AG08395 (cell line): ENCODE data around the gene BRINP1.

Experiments
- DNase-seq: peaks from one replicate; pipeline ENCODE4 v3.0.0; 2012; ENCODE audit warnings: mixed read lengths, low spot score

BRINP1 gene

DNA sequence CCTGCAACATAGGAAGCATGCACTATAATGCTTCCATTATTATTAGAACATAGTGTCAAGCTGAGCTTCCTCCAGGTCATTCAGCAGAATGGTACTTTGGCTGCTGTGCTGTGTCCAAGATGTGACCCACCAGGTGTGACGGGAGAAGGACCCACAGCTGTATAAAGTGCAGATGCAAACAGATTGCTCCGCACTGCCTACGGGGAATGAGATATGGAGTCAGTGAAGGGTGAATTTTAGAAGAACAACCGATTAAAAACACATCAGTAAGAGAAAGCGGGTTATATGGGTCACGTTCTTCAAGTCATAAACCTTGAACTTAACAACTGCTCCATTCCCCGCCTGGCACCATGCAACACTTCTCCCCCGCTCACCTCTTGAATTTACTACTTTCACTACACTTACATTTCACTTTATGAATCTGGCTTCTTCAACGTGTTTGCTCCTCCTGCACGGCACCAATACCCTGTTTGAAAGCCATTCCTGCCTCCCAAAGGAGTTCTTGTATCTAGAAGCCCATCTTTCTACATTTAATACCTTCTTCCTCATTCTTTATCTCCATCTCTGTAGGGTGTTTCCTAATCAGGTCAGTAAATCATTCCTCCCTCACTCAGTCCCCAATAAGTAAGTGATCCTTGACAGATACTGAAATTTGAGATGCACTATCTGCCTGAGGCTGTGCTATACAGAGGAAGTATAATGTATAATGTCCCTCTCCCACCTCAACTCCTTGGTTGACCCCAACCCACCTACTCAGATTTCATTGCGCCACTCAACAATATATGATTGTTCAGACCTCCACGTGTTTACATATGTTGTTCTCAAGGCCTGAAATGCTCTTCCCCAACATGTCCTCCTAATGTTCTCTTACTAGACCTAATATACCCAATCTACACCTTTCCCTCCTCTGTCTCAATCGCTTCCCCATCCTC lies 25.9 kb downstream of the BRINP1 start:
- no peak for DNase-seq

DNA sequence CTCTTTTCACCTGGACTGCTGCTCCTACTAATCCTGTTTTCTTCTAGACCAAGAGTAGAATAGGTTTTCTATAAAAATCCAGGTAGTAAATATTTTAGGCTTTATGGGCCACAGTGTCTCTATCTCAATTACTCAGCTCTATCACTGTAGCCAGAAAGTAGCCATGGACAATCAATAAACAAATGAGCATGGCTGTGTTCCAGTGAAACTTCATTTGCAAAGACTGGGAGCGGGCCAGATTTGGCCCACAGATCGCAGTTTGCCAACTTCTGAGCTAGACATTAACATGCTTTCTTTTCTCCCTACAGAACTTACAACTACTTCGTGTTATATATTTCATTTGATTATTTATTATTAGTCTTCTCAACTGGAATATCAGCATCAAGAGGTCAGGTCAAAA lies 30.2 kb downstream of the BRINP1 start:
- DNase-seq: no peak

DNA sequence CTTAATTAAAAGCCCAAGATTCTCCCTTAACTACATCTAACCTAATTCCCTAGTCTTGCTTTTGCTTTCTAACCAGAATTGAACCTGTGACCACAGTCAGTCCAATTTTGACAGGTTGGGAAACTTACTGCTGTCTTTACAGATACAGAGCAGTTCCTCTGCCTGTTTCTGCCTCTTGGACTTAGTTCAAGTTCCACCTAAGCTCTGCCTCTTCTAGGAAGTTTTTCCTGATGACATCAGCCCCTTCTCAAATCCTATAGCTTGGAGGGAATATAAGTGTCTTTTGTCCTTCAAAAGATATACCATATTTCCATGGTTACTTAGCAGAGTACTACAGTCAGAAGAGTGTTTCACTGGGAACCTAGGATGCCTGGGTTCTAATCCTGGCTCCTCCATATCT lies 31.7 kb downstream of the BRINP1 start:
- DNase-seq: no peak

DNA sequence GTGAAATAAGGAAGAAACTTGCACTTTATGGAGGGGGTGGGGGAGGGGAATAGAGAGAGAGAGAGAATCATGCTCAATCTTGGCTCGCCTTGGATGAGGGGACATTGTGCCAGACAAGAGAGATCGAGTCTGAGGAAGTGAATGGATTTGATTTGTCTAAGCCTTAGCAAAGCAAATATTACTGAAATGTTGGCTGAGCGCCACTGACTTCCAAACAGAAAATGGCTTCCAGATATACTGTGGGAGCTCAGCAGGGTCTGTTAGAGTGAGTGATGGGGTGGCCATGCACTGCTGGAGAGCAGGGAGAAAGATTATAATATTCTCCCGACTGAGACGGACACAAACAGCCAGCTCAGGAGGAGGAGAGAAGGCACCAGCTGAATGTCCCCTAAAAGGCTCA lies 34.5 kb downstream of the BRINP1 start:
- no peak for DNase-seq

DNA sequence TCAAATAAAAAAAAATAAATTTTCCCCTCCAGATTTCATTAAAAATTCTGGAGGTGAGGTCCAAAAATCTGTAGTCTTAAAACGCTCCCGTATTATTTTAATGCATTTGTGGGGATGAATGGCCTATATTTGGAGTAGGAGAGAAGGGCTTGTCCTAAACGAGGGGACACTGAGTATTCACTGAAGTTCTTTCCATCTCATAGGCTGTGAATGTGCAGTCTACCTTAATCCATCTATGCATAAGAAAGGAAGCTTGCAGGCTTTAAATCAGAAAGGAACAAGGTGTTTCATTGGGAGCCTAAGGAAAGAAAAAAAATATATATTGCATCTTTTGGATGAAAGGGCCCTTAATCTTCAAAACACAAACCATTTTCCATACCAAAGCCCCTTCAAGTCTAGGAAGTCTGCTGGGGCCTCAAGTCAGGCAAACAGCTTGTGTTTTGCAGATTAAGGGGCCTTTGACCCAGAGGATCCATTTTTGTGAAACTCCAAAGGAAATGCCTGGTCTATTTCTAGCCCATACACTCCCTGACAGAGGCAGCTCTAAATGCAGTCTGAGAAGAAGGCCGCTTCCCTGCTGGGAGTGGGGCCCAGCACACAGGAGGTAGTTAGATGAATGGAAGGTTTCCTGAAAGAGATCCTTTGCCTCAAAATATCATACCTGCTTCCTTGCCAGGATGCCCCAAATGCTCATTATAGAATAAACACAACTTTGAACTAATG lies 35.6 kb downstream of the BRINP1 start:
- DNase-seq: no peak

DNA sequence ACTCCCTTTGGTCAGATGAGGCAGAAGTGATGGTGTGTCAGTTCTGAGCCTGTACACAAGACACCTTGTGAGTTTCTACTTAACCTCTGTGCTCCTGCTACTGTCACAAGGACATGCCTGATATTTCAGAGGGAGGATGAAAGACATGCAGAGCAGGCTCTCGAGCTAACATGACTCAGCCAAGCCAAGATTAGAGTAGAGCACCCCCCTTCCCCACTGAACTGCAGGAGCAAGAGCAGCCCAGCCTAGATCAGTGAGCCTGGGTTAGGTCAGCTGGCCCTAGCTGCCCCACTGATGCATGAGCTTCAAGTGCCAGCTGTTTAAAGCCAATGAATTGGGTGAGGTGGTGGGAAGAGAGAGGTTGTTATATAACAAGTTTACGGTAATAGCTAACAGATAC lies 36.7 kb downstream of the BRINP1 start:
- no peak for DNase-seq

DNA sequence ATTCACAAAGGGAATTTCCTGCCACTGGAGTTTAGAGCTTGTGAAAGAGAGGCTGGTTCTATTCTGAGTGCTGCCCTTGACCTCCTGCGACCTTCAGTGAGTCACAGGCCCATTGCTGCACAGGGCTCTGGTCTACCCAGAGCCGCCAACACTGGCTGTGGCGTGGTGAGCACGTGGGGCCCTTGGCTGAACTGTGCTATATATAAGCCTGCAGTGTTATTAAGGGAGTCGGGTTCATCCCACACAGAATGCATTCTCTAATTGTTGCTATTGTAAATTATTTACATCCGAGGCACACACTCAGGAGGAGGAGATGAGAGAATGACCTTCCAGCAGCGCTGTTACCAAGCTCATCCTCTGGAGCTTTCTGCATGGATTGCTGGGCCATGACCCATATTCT lies 47.1 kb downstream of the BRINP1 start:
- no peak for DNase-seq

DNA sequence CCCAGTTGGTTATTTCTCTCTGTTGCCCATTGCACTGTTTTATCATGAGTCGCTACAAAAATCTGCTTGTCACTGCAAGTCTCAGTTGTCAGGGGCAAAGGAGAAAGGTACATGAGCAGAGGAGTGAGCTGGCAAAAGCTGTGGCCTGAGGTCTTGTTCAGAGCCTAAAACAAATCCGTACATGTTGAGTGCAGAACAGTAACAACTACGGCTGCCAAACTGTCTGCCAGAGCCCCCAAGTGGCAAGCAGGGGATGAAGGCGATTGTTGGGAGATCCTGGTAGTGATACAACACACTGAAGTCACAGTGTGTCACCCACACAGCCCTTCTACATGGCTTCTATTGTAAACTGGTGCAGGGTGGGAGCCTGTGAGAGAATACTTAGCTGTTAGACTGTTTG lies 50.9 kb downstream of the BRINP1 start:
- DNase-seq: no peak

DNA sequence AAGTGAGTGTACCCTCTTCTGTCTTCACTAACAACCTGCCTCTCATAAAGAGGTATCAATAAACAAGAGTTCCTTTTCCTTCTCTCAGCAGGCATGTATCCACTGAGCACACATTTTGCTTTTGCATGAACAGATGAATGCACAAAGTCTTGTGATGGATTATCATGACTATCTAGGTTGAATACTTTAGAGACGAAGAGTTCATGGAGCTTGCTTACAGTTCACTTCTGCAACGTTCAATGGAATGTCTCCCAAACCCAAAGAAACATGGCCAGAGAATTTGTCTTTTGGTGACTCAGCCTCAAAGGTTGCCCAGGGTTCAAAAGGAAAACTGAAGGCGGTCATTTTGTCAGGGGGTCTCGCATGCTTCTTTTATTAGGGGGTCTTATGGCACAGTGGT lies 55.4 kb downstream of the BRINP1 start:
- DNase-seq: no peak

DNA sequence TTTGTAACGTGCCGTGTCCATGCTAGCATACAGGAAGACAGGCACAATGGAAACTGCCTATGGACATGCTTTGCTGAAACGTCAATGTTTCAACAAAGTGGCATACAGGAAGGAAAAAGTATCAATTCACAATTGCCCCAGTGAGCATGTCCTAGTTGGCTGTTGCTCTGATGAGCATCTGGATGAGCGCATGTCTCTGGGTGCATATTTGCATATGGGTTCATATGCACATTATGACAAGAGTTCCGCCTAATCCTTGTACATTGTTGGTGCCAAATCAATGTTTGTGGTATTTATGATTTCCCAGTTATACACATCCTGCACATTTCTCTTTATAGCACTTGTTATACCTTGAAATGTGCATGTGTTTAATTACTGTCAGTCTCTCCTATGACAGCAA lies 58.5 kb downstream of the BRINP1 start:
- DNase-seq: no peak

DNA sequence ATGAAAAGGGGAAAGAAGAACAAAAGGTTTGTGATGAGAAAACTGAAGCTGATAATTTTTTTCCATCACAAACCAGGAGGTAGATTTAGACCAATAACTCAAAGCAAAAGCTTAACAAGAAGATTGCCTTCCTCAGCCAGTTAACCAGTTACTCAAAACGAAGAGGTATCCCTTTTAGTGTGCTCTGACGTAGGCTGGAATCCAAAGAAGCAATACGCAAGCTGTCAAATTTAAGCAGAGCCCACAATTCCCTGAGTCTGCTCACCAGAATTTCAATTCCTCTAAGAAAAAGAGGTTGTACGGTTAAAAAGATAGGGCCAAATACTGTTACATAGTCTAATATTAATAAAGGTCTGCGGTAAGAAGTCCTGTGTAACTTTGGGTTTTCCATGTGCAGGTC lies 61.8 kb downstream of the BRINP1 start:
- DNase-seq: no peak

DNA sequence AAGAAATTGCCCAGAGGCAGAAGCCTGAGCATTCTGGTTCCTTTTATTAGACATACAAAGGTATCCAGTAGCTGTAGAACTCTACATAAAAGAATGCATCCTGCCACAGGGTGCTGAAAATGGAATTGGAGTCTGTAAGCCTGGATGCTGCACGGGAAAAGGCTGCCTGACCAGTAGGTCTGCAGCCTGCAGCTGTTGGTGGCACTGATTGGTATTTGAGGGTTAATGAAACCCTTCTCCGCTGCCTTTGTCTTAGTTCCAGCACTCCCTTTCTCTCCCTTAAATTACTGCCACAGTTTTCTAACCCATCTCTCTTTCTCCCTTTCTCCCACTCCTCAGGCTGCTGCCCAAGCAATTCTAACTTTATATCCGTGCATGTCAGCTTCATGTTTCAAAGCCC lies 64.7 kb downstream of the BRINP1 start:
- no peak for DNase-seq

DNA sequence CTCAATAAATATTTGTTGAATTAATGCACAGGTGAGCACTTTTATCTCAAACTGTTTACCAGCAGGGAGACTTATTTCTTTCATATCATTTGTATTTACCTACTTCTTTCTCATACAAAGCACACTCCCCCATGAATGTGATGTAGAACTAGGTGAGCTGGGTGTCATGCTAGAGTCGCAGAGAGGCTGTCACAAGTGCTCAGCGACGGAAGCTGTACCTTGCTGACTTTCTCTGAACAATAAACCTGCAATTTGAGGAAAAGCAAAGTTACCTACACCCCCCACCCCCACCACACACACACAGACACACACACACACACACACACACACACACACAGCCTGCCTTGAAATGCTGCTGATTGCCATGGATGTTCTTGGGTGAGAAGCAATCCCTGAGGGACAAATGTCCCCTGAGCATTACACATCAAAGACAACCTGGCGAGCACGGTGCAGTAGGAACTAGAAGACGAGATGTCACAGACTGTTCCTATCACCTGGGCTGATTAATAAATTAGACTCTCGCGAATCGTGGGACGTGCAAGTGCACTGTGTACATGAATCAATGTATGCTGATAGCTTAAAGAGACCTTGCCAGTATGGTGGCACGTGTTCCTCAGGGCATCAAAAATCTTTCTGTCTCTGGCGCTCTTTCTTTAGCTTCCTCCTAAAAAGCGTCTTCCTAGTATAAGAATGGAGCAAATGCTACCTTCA lies 66.1 kb downstream of the BRINP1 start:
- DNase-seq: no peak

DNA sequence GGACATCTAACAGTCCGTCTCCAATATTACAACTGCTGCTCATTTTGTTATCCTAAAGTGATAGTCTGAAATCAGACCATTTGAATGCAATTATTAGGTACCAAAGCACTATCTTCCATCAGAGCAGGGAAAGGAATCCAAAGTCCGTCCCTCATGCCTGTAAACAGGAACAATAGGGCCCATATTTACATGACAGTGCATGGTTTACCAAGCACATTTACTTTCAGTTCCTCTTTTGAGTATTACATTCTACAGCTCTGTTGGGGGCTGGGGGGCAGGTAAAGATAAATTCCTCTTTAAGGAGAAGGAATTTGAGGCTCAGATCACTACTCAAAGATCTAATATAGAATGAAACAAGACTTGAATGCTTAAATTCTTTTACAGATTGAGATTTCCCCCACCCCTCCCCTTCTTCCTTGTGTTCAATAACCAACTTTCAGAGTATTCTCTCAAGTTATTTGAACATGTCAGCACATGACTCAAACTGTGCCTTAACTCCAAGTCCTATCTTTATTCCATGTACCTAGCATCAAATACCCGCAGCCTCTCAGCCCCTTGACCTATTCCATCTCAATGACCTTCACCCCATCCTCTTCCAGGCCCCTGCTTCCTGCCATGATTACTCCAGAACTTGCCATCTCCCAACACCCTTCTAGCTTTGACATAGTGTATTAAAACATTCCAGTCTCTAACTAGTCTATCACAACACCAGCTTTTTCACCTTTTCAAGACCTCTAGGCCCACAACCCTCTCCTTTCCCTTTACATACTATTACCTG lies 71.0 kb downstream of the BRINP1 start:
- DNase-seq: no peak

DNA sequence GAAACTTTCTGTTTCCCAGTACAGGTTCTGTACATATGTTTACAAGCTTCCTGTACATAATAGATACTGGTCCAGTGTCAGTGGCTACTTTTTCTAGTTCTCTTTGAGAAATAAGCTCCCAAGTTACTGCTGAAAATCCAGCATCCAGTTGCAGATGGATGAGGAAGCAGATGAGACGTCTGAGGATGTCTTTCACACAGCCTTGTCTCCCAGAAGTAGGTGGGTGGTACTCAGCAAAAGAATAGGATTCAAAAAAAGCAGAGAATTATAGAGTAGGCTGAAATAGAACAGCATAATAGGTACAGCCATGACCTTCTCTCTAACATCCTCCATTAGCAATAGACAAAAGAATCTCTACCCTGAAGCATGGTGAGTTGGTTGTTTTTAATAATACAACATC lies 77.7 kb downstream of the BRINP1 start:
- DNase-seq: no peak

DNA sequence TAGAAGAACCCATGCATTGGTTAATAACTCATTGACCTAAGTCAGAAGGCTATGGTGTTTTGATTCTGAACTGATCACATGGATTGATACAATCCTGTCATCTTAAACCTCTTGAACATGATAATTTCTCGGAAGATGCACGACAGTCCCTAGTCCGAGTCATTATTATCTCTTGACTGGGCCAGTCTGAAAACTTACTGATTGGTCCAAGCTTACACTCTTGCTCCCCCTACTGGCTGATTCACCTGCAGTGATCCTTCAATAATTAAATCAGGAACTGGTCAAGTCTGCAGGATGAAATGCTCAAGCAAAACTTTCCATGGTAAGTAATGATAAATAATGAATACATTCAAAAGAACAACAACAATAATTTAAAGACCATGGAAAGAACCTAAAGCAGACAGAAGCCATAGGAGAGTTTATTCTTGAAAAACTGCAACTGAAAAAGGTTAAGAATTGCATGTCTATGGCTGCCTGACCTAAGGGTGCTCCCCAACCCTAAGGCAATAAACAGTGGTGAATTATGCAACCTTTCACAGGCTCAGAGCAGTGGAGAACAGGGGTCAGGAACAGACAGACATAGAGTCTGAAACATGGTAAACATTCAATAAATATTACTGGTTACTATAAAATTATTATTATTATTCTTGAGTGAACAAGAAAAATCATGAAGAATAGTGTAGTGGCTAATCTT lies 79.3 kb downstream of the BRINP1 start:
- DNase-seq: peak; percentile 68

DNA sequence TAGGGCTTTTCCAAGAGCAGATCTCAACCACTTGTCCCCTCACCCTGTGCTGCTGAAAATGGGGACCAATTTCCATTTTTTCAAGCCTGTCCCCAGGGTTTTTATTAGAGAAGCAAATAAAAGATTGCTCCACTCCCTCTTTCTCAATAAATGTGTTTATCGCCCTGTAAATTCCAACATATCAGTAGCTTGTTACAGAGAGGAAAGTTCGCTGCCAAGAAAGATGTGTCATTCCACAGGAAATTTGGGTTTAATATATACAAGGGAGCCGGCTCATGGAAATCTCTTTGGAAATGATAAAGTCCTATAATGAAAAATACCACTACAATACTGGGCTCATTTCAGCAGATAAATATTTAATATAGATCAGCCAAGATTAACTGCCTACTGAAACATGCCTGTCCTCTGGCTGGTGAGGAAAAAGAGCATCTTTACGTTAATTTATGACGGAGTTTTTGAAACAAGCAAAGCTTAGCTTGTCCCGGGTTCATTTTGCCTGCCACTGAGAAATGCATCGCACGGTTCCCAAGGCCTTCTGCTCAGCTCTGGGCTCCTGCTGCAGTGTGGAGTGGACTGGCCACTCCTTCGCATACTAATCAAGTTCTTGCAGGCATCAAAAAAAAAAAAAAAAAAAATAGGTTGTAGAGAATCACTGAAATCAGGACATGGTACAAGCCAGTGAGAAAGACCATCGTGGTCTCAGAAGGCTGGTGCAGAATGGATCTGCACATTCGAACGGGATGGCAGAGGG lies 84.5 kb downstream of the BRINP1 start:
- peak; percentile 7 for DNase-seq

DNA sequence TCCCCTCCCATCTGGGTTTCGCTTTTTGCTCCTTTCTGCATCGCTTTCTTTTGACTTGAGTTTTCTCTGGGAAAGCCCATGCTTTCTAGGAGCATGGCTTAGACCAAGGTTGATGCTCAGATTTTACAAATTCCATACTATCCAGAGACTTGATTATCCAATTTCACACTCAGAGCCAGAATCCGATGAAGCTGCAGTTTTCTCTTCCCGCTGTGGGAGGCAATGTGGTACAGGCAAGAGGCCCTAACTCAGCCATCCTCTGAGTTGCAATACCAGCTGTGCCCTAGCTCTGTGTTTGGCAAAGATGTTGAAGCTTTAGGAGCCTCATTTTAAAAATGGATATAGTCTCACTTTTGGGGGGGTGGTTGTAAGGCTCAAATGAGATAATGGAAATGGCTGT lies 85.1 kb downstream of the BRINP1 start:
- peak; percentile 13 for DNase-seq

DNA sequence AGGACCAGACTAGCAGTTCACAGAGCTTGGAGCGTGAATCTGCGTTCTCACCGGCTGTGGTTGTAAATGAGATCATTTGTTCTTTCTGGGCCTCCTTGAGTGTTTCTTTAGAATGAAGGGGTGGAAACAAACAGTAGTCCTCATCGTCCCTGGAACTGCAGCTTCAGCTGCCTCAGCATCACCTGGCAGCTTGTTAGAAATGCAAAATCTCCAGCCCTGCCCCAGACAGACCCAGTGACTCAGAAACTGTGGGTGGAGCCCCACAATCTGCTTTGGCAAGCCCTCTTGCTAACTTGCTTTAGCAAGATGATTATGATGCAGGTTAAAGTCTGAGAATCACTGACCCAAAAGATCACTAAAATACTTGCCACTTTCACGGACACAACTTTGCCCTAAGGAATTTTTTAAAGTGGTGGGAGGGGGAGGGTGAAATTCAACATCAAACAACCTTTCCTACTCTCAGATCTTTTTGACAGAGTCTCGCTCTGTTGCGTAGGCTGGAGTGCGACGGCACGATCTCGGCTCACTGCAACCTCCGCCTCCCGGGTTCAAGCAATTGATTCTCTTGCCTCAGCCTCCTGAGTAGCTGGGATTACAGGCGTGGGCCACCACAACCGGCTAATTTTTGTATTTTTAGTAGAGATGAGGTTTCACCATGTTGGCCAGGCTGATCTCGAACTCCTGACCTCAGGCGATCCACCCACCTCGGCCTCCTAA lies 86.0 kb downstream of the BRINP1 start:
- DNase-seq: peak; percentile 41

DNA sequence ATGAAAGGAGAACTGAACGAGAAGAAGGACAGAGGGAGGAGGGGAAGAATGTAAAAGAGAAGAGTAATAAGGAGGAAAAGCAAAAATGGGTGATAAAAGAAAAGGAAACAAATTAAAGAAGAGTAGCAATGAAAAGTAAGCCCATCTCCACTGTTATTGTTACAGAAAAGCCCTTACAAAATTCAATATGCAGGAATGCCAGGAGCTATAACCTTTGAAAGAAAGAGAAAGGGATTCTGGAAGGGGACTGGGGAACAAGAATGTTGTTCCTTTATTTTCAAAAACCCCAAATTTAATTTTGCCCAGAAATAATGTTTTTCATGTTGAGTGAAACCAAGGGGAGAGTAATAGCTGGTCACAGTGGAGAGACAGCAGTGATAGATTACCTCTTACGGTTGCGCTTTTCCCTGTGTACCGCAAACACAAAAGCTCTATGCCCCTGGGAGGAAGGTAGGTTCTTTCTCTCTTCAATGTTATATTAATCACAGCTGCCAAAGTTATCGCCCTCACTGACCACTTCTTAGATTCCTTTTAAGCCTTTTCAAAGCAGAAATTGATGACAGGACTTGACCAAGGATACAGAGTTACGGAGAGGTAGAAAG lies 86.7 kb downstream of the BRINP1 start:
- no peak for DNase-seq
